Measurements from ENCODE around the gene CAP2.

DNA sequence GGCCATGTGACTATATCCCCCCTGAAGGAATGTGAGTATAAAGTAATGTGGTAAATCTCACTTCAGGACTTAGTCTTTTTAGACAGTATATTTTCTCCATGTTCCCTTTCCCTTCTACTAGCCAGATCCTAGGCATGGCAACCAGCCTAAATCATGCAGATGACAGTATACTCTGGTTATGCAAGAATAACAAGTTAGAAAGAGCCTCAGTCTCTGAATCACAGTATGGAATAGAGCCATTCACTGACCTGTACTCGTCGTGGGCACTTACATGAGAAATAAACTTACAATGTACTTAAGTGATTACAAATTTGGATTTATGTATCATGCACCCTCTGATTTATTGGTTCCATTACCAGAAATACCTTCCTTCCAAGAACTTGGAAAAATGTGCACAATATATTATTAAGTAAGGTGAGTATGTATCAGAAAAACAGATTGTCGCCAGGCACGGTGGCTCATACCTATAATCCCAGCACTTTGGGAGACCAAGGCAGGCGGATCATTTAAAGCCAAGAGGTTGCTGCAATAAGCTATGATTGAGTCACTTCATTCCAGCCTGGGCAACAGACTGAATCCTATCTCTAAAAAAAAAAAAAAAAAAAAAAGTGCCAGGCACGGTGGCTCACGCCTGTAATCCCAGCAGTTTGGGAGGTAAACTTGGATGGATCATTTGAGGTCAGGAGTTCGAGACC is 181.6 kb downstream of the CAP2 start:
- TF ChIP-seq SP1 (CRISPR knock-in tag; conservative IDR thresholded peaks at IDR 0.05): no peak
- no peak for TF ChIP-seq JUN (CRISPR knock-in tag; IDR thresholded peaks at IDR 0.05)
- TF ChIP-seq, protein P1, sequence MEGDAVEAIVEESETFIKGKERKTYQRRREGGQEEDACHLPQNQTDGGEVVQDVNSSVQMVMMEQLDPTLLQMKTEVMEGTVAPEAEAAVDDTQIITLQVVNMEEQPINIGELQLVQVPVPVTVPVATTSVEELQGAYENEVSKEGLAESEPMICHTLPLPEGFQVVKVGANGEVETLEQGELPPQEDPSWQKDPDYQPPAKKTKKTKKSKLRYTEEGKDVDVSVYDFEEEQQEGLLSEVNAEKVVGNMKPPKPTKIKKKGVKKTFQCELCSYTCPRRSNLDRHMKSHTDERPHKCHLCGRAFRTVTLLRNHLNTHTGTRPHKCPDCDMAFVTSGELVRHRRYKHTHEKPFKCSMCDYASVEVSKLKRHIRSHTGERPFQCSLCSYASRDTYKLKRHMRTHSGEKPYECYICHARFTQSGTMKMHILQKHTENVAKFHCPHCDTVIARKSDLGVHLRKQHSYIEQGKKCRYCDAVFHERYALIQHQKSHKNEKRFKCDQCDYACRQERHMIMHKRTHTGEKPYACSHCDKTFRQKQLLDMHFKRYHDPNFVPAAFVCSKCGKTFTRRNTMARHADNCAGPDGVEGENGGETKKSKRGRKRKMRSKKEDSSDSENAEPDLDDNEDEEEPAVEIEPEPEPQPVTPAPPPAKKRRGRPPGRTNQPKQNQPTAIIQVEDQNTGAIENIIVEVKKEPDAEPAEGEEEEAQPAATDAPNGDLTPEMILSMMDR (IDR thresholded peaks at IDR 0.05): no peak
- TF ChIP-seq ETV6 (CRISPR knock-in tag; IDR thresholded peaks at IDR 0.05): no peak
- TF ChIP-seq, protein P2, sequence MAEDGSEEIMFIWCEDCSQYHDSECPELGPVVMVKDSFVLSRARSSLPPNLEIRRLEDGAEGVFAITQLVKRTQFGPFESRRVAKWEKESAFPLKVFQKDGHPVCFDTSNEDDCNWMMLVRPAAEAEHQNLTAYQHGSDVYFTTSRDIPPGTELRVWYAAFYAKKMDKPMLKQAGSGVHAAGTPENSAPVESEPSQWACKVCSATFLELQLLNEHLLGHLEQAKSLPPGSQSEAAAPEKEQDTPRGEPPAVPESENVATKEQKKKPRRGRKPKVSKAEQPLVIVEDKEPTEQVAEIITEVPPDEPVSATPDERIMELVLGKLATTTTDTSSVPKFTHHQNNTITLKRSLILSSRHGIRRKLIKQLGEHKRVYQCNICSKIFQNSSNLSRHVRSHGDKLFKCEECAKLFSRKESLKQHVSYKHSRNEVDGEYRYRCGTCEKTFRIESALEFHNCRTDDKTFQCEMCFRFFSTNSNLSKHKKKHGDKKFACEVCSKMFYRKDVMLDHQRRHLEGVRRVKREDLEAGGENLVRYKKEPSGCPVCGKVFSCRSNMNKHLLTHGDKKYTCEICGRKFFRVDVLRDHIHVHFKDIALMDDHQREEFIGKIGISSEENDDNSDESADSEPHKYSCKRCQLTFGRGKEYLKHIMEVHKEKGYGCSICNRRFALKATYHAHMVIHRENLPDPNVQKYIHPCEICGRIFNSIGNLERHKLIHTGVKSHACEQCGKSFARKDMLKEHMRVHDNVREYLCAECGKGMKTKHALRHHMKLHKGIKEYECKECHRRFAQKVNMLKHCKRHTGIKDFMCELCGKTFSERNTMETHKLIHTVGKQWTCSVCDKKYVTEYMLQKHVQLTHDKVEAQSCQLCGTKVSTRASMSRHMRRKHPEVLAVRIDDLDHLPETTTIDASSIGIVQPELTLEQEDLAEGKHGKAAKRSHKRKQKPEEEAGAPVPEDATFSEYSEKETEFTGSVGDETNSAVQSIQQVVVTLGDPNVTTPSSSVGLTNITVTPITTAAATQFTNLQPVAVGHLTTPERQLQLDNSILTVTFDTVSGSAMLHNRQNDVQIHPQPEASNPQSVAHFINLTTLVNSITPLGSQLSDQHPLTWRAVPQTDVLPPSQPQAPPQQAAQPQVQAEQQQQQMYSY (CRISPR knock-in tag; IDR thresholded peaks at IDR 0.05): no peak
- TF ChIP-seq, protein P3, sequence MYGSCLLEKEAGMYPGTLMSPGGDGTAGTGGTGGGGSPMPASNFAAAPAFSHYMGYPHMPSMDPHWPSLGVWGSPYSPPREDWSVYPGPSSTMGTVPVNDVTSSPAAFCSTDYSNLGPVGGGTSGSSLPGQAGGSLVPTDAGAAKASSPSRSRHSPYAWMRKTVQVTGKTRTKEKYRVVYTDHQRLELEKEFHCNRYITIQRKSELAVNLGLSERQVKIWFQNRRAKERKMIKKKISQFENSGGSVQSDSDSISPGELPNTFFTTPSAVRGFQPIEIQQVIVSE (CRISPR knock-in tag; IDR thresholded peaks at IDR 0.05; ENCODE audit: borderline replicate concordance): no peak
- TF ChIP-seq IRF2 (CRISPR knock-in tag; IDR thresholded peaks at IDR 0.05; ENCODE audit: borderline replicate concordance, low read depth): no peak
- TF ChIP-seq, protein P4, sequence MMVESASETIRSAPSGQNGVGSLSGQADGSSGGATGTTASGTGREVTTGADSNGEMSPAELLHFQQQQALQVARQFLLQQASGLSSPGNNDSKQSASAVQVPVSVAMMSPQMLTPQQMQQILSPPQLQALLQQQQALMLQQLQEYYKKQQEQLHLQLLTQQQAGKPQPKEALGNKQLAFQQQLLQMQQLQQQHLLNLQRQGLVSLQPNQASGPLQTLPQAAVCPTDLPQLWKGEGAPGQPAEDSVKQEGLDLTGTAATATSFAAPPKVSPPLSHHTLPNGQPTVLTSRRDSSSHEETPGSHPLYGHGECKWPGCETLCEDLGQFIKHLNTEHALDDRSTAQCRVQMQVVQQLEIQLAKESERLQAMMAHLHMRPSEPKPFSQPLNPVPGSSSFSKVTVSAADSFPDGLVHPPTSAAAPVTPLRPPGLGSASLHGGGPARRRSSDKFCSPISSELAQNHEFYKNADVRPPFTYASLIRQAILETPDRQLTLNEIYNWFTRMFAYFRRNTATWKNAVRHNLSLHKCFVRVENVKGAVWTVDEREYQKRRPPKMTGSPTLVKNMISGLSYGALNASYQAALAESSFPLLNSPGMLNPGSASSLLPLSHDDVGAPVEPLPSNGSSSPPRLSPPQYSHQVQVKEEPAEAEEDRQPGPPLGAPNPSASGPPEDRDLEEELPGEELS (CRISPR knock-in tag; IDR thresholded peaks at IDR 0.05): no peak
- TF ChIP-seq FOXJ3 (CRISPR knock-in tag; IDR thresholded peaks at IDR 0.05; ENCODE audit: borderline replicate concordance): no peak
- TF ChIP-seq ZNF121 (CRISPR knock-in tag; IDR thresholded peaks at IDR 0.05): no peak
- TF ChIP-seq, protein P5, sequence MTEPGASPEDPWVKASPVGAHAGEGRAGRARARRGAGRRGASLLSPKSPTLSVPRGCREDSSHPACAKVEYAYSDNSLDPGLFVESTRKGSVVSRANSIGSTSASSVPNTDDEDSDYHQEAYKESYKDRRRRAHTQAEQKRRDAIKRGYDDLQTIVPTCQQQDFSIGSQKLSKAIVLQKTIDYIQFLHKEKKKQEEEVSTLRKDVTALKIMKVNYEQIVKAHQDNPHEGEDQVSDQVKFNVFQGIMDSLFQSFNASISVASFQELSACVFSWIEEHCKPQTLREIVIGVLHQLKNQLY (CRISPR knock-in tag; IDR thresholded peaks at IDR 0.05): no peak
- TF ChIP-seq, protein P6, sequence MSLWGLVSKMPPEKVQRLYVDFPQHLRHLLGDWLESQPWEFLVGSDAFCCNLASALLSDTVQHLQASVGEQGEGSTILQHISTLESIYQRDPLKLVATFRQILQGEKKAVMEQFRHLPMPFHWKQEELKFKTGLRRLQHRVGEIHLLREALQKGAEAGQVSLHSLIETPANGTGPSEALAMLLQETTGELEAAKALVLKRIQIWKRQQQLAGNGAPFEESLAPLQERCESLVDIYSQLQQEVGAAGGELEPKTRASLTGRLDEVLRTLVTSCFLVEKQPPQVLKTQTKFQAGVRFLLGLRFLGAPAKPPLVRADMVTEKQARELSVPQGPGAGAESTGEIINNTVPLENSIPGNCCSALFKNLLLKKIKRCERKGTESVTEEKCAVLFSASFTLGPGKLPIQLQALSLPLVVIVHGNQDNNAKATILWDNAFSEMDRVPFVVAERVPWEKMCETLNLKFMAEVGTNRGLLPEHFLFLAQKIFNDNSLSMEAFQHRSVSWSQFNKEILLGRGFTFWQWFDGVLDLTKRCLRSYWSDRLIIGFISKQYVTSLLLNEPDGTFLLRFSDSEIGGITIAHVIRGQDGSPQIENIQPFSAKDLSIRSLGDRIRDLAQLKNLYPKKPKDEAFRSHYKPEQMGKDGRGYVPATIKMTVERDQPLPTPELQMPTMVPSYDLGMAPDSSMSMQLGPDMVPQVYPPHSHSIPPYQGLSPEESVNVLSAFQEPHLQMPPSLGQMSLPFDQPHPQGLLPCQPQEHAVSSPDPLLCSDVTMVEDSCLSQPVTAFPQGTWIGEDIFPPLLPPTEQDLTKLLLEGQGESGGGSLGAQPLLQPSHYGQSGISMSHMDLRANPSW (CRISPR knock-in tag; conservative IDR thresholded peaks at IDR 0.05; ENCODE audit: low read depth): no peak
